Stomach (tissue), 9 donors: ENCODE data around the gene FBRSL1. TPM values are rescaled to one million over a fixed set of nuclear protein-coding genes. Genes with fewer than 3 reads are reported as not detected.

Source experiments
- DNase-seq, 2 donors: peaks; one replicate each; pipeline versions ENCODE4 v3.0.0 to v3.0.0-alpha.2; 2013 to 2019
- H3K27ac ChIP-seq, 5 donors: fragments of 200-600 bp in 4 of 5; sonication (generic) in 4 of 5; one replicate each; pipeline ENCODE4 v1.5.1; 2013 to 2019; ENCODE audit warnings: mild to moderate bottlenecking in 1 of 5, moderate library complexity in 1 of 5
- H3K27me3 ChIP-seq, 3 donors: fragments of 200-600 bp; sonication (generic); one replicate each; pipeline ENCODE4 v1.5.1; 2017 to 2019; ENCODE audit warnings: mixed run types in 1 of 3
- H3K36me3 ChIP-seq, 4 donors: fragments of 200-600 bp; sonication (generic); 1 replicate in 3 of 4; 2 replicates in 1 of 4; pipeline ENCODE4 v1.5.1; 2016 to 2019
- H3K4me1 ChIP-seq, 4 donors: fragments of 200-600 bp; sonication (generic); one replicate each; pipeline ENCODE4 v1.5.1; 2016 to 2019
- H3K4me3 ChIP-seq, 4 donors: fragments of 200-600 bp; sonication (generic) in 3 of 4; one replicate each; pipeline ENCODE4 v1.5.1; 2016 to 2019; ENCODE audit warnings: mild to moderate bottlenecking in 1 of 4
- H3K9me3 ChIP-seq, 4 donors: fragments of 200-600 bp; sonication (generic); one replicate each; pipeline ENCODE4 v1.5.1; 2016 to 2019
- EP300 ChIP-seq: sonication (generic); formaldehyde crosslinking; IDR thresholded peaks from one replicate; pipeline ENCODE4 v1.6.1; 2017; ENCODE audit warnings: antibody characterized with exemption
- POLR2A ChIP-seq, 4 donors: fragments of 450-650 bp; IDR thresholded peaks; one replicate each; pipeline ENCODE4 v1.6.1; 2016; ENCODE audit warnings: antibody characterized with exemption in 4 of 4, control low read depth in 2 of 4, mild to moderate bottlenecking in 1 of 4, moderate library complexity in 1 of 4
- POLR2AphosphoS5 ChIP-seq, 3 donors: sonication (generic); formaldehyde crosslinking; IDR thresholded peaks; one replicate each; pipeline ENCODE4 v1.6.1; 2016; ENCODE audit warnings: antibody characterized with exemption in 3 of 3
- WGBS, 5 donors: extraction: QIAGEN DNeasy Blood & Tissue Kit in 3 of 5; methylation state at CpG; one replicate each; pipeline versions ENCODE4 v1.1.5 to v1.1.7; 2013 to 2018; 5-methylcytosine and 5-hydroxymethylcytosine counted together
- intact Hi-C: fragments of 100-400 bp; cut with DNase I; formaldehyde crosslinking; loops from one replicate; pipeline ENCODE4 v1.15.1; 2023; ENCODE audit warnings: low total_unique reads
- polyA plus RNA-seq, 3 donors: library from polyadenylated mRNA; stranded (reverse); fragments of 200-250 nt; gene quantifications; one replicate each; pipeline ENCODE4 v1.2.3, GENCODE V29; 2013
- total RNA-seq, 5 donors: library from RNA; depleted of rRNA; stranded (reverse); fragments of >200 nt; gene quantifications; one replicate each; pipeline versions ENCODE4 v1.1.0 to v1.2.3, GENCODE V29; 2014 to 2016
- TF ChIP-seq, protein P1 (sequence below), 7 experiments: fragments of 450-650 bp in 4 of 7; fragments of 200-600 bp in 3 of 7; sonication (generic) in 3 of 7; IDR thresholded peaks; one replicate each; pipeline ENCODE4 v1.5.1; 2016 to 2019; ENCODE audit warnings: antibody characterized with exemption in 7 of 7, control low read depth in 2 of 7, mild to moderate bottlenecking in 1 of 7
- donor health status: healthy with polysubstance abuse.
- donor health status: Bipolar disorder and iron deficiency.
- donor health status: healthy.

FBRSL1 gene
- total and polyA plus RNA-seq, 8 donors: 5.3 to 110 (median 15.7) TPM

DNA sequence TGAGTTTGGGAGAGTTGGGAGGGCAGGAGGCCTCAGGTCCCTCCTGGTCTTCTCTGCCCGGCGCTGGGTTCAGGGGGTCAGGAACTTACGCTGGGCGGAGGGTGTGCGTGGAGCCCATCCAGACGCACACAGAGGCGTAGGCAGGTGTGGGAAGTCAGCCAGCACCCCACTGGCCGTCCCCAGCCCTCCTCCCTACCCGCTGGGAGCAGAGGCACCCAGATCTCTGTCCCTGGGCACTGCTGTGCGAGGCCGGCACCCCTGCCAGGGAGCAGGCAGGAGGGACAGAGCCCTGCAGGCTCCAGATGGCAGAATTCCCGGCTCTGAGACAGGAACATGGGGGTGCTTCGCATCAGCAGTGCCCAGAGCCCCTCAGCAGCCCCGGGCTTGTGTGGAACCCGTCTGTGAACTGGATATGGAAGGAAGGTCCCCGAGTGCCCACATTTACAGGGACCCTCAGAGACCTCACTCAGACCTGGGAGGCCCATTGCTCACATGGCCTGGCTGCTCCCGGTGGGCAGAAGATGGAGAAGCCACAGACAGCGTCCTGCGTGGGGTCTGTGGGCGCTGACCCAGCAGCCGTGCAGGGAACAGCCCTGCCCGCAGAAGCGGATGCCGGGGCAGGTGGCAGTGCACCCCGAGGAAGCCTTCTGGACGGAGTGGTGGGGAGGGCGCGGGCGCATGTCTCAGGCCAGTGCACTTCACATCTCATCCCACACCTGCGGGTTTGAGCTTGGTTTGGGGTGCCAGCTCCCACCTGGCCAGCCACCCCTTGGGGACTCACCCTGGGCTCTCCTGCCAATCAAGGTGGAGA is 61.1 kb downstream of the FBRSL1 start:
- H3K27me3 ChIP-seq: no peaks in the 10 kb centered on the region
- intact Hi-C loops: no loop called here
- H3K36me3 ChIP-seq: peaks cover 16 to 64% (median 58%) of the 10 kb centered on the region in 4 donors
- DNase-seq: no peak
- WGBS, 5 donors: 89 to 93% (median 92%) methylated on average over 20 to 30 of the region's 30 CpGs
- no peaks in the 10 kb centered on the region for H3K4me1 ChIP-seq
- no peak overlapping the region for H3K27ac ChIP-seq
- H3K9me3 ChIP-seq: no peaks in the 10 kb centered on the region
- TF ChIP-seq POLR2A (IDR thresholded peaks at IDR 0.05): no peak
- TF ChIP-seq EP300: no peak
- TF ChIP-seq POLR2AphosphoS5 (IDR thresholded peaks at IDR 0.05): no peak
- TF ChIP-seq, protein P1, sequence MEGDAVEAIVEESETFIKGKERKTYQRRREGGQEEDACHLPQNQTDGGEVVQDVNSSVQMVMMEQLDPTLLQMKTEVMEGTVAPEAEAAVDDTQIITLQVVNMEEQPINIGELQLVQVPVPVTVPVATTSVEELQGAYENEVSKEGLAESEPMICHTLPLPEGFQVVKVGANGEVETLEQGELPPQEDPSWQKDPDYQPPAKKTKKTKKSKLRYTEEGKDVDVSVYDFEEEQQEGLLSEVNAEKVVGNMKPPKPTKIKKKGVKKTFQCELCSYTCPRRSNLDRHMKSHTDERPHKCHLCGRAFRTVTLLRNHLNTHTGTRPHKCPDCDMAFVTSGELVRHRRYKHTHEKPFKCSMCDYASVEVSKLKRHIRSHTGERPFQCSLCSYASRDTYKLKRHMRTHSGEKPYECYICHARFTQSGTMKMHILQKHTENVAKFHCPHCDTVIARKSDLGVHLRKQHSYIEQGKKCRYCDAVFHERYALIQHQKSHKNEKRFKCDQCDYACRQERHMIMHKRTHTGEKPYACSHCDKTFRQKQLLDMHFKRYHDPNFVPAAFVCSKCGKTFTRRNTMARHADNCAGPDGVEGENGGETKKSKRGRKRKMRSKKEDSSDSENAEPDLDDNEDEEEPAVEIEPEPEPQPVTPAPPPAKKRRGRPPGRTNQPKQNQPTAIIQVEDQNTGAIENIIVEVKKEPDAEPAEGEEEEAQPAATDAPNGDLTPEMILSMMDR (IDR thresholded peaks at IDR 0.05): no peak
- H3K4me3 ChIP-seq: no peak overlapping the region

DNA sequence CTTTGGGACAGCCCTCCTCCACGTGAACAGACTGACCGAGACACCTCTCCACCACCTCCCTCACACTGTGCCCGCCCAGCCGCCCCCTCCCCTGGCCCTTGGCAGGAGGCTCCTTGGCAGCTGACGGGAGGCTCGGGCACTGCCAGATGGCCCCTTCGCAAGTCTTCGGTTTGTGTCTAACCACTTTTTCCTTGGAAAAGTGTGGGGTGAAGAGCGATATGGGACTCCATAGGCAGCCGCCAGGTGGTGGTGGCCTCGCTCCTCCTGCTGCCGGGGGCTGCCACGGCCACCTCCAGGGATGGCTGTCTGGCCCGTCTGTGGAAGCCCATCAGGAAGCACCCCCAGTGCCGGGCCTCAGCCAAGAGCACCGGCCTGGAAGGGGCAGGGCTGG is 61.7 kb downstream of the FBRSL1 start:
- H3K4me1 ChIP-seq: no peaks in the 10 kb centered on the region
- H3K9me3 ChIP-seq: no peaks in the 10 kb centered on the region
- intact Hi-C loops: no loop called here
- no peak for TF ChIP-seq EP300
- TF ChIP-seq, protein P1 (IDR thresholded peaks at IDR 0.05): no peak
- no peak for TF ChIP-seq POLR2AphosphoS5 (IDR thresholded peaks at IDR 0.05)
- TF ChIP-seq POLR2A (IDR thresholded peaks at IDR 0.05): no peak
- no peak for DNase-seq
- H3K4me3 ChIP-seq: no peak overlapping the region
- no peaks in the 10 kb centered on the region for H3K27me3 ChIP-seq
- 75 to 93% (median 88%) methylated on average over 8 to 16 of the region's 16 CpGs for WGBS, 5 donors
- no peak overlapping the region for H3K27ac ChIP-seq
- peaks cover 16 to 64% (median 58%) of the 10 kb centered on the region in 4 donors for H3K36me3 ChIP-seq

DNA sequence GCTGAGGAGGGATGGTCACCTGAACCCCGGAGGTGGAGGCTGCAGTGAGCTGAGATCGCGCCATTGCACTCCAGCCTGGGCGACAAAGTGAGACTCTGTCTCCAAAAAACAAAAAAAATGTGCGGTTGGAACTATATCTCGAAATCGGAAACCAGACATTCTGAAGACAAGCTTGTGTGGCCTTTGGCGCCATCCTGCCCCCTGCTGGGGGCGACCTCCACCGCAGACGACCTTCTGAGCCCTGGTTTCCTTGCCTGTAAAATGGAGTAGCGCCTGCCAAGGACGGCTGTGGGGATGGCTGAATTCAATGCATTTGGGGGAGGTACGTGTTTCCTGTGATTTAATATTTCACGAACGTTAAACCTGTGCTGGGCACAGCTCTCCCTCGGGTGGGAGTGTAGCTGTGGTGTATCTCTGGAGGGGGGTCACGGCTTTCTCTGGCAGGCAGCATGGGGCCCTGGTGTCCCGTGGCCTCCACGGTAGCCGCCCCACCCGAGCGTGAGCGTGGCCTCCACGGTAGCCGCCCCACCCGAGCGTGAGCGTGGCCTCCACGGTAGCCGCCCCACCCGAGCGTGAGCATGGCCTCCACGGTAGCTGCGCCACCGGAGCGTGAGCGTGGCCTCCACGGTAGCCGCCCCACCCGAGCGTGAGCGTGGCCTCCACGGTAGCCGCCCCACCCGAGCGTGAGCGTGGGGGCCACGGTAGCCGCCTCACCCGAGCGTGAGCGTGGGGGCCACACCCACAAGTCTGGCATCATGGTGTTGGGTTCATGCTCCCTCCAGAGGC is 65.1 kb downstream of the FBRSL1 start:
- TF ChIP-seq, protein P1 (IDR thresholded peaks at IDR 0.05): peak in 1 of 7 experiments; percentile 10
- TF ChIP-seq EP300 (no peak), POLR2AphosphoS5 (IDR thresholded peaks at IDR 0.05) (no peak)
- intact Hi-C loops: no loop called here
- DNase-seq: peak in 1 of 2 donors; percentile 50
- H3K27me3 ChIP-seq: peaks cover 0 to 11% (median 0%) of the 10 kb centered on the region in 3 donors
- 91 to 95% (median 92%) methylated on average over 41 to 53 of the region's 53 CpGs for WGBS, 5 donors
- peaks cover 9 to 39% (median 35%) of the 10 kb centered on the region in 4 donors for H3K36me3 ChIP-seq
- H3K9me3 ChIP-seq: no peaks in the 10 kb centered on the region
- no peak overlapping the region for H3K27ac ChIP-seq
- H3K4me3 ChIP-seq: no peak overlapping the region
- H3K4me1 ChIP-seq: peaks cover 5 to 14% (median 12%) of the 10 kb centered on the region in 4 donors

DNA sequence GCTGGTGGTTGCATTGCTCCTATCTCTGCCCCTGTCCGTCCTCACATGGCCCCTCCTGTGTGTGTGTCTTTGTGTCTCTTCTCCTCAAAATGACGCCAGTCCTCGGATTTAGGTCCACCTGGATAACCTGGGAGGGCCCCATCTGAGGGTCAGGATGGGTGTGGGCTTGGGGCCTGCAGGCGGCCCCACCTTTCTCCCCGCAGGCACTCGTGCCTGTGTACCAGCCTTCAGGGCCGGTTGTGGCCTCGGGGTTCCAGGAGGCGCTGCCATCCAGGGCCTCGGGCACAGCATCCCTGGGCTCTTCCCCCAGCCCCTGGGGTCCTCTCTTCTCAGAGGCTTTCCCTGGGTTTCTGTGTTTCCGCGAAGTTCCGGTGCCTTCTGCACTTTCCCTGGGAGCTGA is 65.7 kb downstream of the FBRSL1 start:
- no peak overlapping the region for H3K4me3 ChIP-seq

More for the DNA sequence above, 65.7 kb downstream of the FBRSL1 start:
- Histone ChIP-seq H3K27ac (no peak overlapping the region), H3K4me1 (peaks cover 12 to 20% (median 18%) of the 10 kb centered on the region in 4 donors), H3K27me3 (peaks cover 0 to 17% (median 0%) of the 10 kb centered on the region in 3 donors), H3K9me3 (no peaks in the 10 kb centered on the region), H3K36me3 (peaks cover 9 to 37% (median 35%) of the 10 kb centered on the region in 4 donors)
- TF ChIP-seq, protein P1 (IDR thresholded peaks at IDR 0.05): no peak
- TF ChIP-seq POLR2AphosphoS5 (IDR thresholded peaks at IDR 0.05): no peak
- no peak for TF ChIP-seq EP300
- no peak for TF ChIP-seq POLR2A (IDR thresholded peaks at IDR 0.05)
- intact Hi-C loops: no loop called here
- DNase-seq: no peak
- 90 to 97% (median 94%) methylated on average over 13 of the region's 13 CpGs for WGBS, 5 donors
